ENCODE results near the gene NES. TPM values are rescaled to one million over a fixed set of nuclear protein-coding genes. Genes with fewer than 3 reads are reported as not detected.
A peak's percentile ranks its signal among the peaks of the same experiment; 100 is the strongest.

The NES gene
- total RNA-seq, 2 experiments from 2014 or later, result not detected

DNA sequence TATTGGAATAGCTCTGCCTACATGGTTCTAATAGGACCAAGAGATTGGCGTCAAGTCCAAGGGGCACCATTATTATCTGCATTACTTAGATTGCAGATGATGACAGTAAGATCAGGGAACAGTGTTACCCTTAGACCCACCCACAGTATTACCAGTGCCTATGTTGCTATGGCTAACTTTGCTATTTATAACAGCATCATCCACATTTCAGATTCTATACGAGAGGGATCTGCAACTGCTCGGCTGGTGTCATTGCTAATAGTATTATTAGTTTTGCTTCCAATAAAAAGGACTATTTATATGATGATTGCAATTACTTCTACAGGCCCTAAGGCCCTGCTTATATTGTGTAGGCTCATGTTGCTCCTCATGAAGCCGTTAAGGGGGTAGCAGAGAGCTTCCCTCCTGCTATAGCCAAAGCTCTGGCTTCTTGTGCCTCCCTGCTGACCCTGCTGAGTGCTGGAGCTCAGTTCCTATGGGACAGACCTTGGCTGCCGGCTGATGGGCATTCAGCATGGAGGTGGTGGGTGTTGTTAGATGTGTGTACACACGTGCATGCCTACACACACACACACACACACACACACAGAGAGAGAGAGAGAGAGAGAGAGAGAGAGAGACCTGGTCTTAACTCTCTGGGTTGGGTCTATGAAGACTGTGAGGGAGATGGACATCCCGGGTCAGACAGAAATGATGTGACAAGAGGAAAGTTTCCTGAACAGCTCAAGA is 34.0 kb downstream of the NES start:
- DNase-seq (no peak), ATAC-seq (no peak)
- intact Hi-C loops (cut with micrococcal nuclease), result no loop called here
- Mint-ChIP-seq H3K36me3 (ENCODE audit: low read depth) (no peaks in the 10 kb centered on the region), H3K27me3 (peaks cover 78% of the 10 kb centered on the region), H3K9me3 (no peaks in the 10 kb centered on the region), H3K27ac (no peak overlapping the region), H3K4me1 (ENCODE audit: low read depth) (peaks cover 20% of the 10 kb centered on the region), H3K4me3 (no peak overlapping the region)
- TF ChIP-seq, protein P1, sequence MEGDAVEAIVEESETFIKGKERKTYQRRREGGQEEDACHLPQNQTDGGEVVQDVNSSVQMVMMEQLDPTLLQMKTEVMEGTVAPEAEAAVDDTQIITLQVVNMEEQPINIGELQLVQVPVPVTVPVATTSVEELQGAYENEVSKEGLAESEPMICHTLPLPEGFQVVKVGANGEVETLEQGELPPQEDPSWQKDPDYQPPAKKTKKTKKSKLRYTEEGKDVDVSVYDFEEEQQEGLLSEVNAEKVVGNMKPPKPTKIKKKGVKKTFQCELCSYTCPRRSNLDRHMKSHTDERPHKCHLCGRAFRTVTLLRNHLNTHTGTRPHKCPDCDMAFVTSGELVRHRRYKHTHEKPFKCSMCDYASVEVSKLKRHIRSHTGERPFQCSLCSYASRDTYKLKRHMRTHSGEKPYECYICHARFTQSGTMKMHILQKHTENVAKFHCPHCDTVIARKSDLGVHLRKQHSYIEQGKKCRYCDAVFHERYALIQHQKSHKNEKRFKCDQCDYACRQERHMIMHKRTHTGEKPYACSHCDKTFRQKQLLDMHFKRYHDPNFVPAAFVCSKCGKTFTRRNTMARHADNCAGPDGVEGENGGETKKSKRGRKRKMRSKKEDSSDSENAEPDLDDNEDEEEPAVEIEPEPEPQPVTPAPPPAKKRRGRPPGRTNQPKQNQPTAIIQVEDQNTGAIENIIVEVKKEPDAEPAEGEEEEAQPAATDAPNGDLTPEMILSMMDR (IDR thresholded peaks at IDR 0.05), result no peak
- ChIA-PET CTCF (interaction anchor here (0.7 to 12.8 kb wide), 11 partner anchors 8 to 258 kb away, joined by 3 to 146 read pairs (median 8); no protein-coding TSS in a partner anchor), POLR2A (interaction anchor here (0.9 to 1.7 kb wide), 3 partner anchors 9 to 19 kb away, joined by 3 to 9 read pairs (median 4); no protein-coding TSS in a partner anchor)

DNA sequence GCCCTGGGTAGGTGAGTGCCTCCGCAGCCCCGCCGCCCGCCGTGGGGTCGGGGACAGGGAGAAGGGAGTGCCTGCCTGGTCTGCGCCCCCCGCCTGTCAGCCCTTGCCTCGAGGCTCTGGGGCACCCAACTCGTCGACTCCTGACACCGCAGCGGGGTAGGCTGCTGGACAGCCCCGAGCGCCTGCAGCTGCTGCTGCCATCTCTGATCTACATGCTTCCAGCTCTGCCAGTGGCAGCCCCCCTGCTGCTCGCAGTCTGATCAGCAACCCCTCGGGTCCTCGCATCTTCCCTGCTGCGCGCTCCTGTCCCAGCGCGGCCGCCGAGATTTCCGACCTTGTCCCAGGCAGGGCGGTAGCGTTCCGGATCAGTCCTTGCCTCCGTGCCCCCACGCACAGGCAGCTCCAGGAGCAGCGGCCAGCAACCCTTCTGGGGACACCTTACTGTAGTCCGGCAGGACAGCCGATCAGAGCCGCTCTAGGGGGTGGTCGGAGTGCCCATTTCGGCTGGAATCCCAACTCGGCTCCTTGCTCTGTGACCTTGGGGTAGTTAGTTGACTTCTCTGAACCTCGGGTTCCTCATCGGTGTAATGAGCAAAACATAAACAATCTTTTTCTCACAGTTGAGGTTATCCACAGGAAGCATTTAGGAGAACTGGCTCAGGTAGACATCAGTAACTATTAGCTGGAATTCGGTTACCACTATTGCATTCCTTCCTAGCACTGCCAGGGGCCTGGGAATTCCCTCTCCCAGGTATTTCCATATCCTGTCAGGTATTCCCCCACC is 34.8 kb downstream of the NES start:
- no peak overlapping the region for H3K4me3 Mint-ChIP-seq
- TF ChIP-seq, protein P1 (IDR thresholded peaks at IDR 0.05), result no peak
- intact Hi-C loops (cut with micrococcal nuclease), result no loop called here
- DNase-seq (no peak), ATAC-seq (no peak)
- peaks cover 20% of the 10 kb centered on the region for H3K4me1 Mint-ChIP-seq (ENCODE audit: low read depth)
- H3K9me3 Mint-ChIP-seq, result no peaks in the 10 kb centered on the region
- no peak overlapping the region for H3K27ac Mint-ChIP-seq
- no peaks in the 10 kb centered on the region for H3K36me3 Mint-ChIP-seq (ENCODE audit: low read depth)
- CTCF ChIA-PET, result interaction anchor here (1.7 to 12.8 kb wide), 6 partner anchors 9 to 257 kb away, joined by 4 to 146 read pairs (median 26); no protein-coding TSS in a partner anchor
- H3K27me3 Mint-ChIP-seq, result peaks cover 79% of the 10 kb centered on the region
- POLR2A ChIA-PET, result interaction anchor here (0.8 to 1.7 kb wide), 4 partner anchors 9 to 18 kb away, joined by 3 to 9 read pairs (median 4); no protein-coding TSS in a partner anchor

DNA sequence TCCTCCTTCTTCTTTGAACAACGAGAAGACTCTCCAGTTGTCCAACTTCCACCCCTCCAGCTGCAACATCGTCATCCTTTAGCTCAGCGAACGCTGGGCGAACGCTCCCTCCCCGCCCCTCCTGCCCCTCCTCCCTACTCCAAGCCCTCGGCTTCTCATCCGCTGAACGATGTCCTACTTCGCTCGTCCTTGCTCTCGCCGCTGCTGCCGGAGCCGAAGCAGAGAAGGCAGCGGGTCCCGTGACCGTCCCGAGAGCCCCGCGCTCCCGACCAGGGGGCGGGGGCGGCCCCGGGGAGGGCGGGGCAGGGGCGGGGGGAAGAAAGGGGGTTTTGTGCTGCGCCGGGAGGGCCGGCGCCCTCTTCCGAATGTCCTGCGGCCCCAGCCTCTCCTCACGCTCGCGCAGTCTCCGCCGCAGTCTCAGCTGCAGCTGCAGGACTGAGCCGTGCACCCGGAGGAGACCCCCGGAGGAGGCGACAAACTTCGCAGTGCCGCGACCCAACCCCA is 35.4 kb downstream of the NES start, which contains the start of gene BCAN:
Gene BCAN, plus strand, starts transcription at position 357 of the 504 bp plus-strand sequence. CDS start 3,938 bp downstream, outside the sequence.
- TF ChIP-seq, protein P1 (IDR thresholded peaks at IDR 0.05), result no peak
- DNase-seq (peak; percentile 41), ATAC-seq (peak; percentile 26)
- Mint-ChIP-seq H3K4me3 (peak within 1 kb of the TSS; percentile 10), H3K36me3 (ENCODE audit: low read depth) (no peaks in the 10 kb centered on the region), H3K4me1 (ENCODE audit: low read depth) (peaks cover 20% of the 10 kb centered on the region), H3K9me3 (no peaks in the 10 kb centered on the region), H3K27ac (no peak within 1 kb of the TSS), H3K27me3 (peaks cover 78% of the 10 kb centered on the region)
- CTCF ChIA-PET, result interaction anchor here (1.7 to 12.8 kb wide), 5 partner anchors 10 to 256 kb away, joined by 4 to 146 read pairs (median 34); no protein-coding TSS in a partner anchor
- intact Hi-C loops (cut with micrococcal nuclease), result no loop called here
- POLR2A ChIA-PET, result interaction anchor here (0.8 kb wide), 1 partner anchor 10 kb away, joined by 3 read pairs; no protein-coding TSS in a partner anchor

DNA sequence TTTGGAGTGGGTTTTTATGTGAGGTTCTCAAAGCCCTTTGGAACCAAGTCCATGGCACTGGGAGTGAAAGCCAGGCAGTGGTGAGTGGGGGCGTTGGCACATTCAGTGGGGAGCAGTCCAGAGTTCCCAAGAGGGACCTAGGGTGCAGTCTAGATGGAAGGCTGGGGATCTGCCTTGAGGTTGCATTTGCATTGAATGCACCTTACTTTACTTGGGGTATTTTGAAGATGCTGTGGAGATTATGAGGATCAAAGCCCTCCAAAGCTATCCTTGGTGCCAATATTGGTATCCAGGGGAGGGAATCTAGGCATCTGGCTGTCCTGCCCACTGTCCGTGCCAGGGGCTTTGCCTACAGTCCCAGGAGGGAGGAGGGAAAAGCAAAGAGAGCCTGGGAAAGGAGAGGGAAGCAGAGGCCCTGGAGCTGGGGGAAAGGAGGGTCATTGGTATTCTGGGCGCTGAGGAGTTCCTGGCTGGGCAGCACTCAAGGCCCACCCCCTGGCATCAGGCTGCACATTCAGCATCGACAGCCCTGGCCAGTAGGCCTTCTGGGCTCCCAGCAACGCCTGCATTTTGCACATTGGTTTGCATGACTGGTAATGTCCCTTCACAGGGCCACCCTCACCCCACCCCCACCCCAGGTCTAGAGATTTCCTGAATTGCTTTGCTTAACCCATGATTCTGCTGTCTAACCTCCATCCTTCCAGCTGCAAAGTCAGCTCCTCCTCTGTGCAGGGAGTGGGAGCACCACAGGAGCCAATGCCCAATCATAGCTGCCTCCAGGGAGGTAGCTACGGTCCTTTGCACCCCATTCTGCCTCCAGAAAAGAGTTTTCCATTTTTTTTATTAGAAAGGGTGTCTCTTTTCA is 36.1 kb downstream of the NES start:
- Mint-ChIP-seq H3K27me3 (peaks cover 76% of the 10 kb centered on the region), H3K4me1 (ENCODE audit: low read depth) (peaks cover 20% of the 10 kb centered on the region), H3K9me3 (no peaks in the 10 kb centered on the region), H3K27ac (no peak overlapping the region), H3K36me3 (ENCODE audit: low read depth) (no peaks in the 10 kb centered on the region), H3K4me3 (peak overlapping the region; percentile 10)
- ChIA-PET CTCF (interaction anchor here (1.9 to 12.8 kb wide), 5 partner anchors 15 to 256 kb away, joined by 7 to 146 read pairs (median 34); no protein-coding TSS in a partner anchor), POLR2A (no interaction called here)
- TF ChIP-seq, protein P1 (IDR thresholded peaks at IDR 0.05), result no peak
- no peak for ATAC-seq
- DNase-seq, result no peak
- intact Hi-C loops (cut with micrococcal nuclease), result no loop called here
